ENCODE measurements around the gene CIZ1. TPM values are rescaled to one million over a fixed set of nuclear protein-coding genes. Genes with fewer than 3 reads are reported as not detected.

CIZ1 gene
- total and polyA plus RNA-seq, 11 donors, result 42.6 to 101 (median 73.8) TPM

DNA sequence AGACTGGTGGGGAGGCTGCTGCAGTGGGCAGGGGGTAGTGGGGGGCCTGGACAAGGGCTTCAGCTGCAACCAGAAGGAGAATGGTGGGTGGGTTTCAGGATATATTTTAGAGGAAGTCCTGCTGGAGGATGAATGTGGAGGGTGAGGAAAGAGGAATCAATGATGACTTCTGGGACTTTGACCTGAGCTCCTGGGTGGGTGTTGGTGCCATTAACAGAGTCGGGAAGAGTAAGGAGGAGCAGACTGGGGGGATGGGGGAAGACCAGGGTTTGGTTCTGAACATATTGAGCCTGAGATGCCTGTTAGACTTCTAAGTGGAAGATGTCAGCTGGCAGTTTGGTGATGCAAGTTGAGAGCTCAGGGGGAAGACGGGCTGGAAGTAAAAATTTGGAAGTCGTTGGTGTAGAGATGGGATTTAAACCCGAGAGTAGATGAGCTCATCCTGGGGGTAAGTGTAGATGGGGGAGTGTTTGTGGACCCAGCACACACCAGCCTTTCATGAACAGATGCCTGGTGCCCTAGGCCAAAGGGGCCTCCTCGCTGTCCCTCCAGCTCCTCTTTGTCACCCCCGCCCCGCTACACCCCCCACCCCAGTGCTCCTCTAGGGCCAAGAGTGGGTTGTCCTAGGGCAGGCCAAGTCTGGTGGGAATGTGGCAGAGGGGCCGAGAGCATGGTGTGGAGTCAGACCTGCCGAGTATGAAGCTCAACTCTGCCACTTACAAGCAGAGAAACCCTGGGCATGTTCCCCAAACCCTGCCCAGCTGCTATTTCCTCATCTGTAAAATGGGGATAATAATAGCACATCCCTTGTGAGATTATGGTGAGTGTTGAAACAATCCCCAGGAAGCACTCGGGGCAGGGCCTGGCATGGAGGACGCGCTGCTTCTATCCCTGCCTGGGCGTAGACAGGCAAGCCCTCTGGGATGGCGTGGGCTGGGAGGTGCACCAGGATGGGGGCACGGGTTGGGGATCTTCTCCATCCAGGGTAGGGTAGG lies 15.8 kb upstream of the CIZ1 start:
- no peaks in the 10 kb centered on the region for H3K9me3 ChIP-seq
- ATAC-seq (no peak), DNase-seq (no peak)
- no peak overlapping the region for H3K27ac ChIP-seq
- peaks cover 0 to 14% (median 6%) of the 10 kb centered on the region in 9 donors for H3K27me3 ChIP-seq
- no peak overlapping the region for H3K4me3 ChIP-seq
- WGBS, 4 donors, result 72 to 75% (median 74%) methylated on average over 13 to 15 of the region's 15 CpGs
- H3K36me3 ChIP-seq, result no peaks in the 10 kb centered on the region
- intact Hi-C loops (cut with DNase I), result loop anchor here in 2 of 10 donors (10.0 kb wide), 2 partner anchors 48 to 138 kb away; partner anchors contain the start of gene SLC27A4 (in 1 of the 2)
- TF ChIP-seq CTCF (IDR thresholded peaks at IDR 0.05) (no peak), POLR2A (IDR thresholded peaks at IDR 0.05) (no peak)
- peaks cover 0 to 19% (median 8%) of the 10 kb centered on the region in 12 donors for H3K4me1 ChIP-seq

DNA sequence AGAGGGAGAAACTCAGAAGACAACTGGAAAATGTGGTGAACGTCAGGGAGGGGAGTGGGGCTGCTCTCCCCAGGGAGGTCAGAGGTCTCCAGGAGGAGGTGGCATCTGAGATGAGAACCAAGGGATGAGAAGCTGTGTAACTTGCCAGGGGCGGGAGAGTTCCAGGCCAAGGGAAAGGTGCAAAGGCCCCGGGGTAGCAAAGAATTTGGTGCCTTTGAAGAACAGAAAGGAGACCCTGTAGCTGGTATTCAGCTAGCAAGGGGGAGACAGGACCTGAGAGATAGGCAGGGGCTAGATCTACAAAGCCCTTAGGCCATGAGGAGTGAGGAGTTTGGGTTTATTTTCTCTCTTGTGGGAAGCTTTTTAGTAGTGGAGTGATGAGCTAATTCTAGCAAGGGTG lies 15.1 kb upstream of the CIZ1 start:
- Histone ChIP-seq H3K4me1 (peaks cover 0 to 19% (median 8%) of the 10 kb centered on the region in 12 donors), H3K4me3 (no peak overlapping the region), H3K9me3 (no peaks in the 10 kb centered on the region), H3K27me3 (peaks cover 0 to 14% (median 6%) of the 10 kb centered on the region in 9 donors), H3K36me3 (no peaks in the 10 kb centered on the region), H3K27ac (no peak overlapping the region)
- ATAC-seq, result no peak
- intact Hi-C loops (cut with DNase I), result loop anchor here in 2 of 10 donors (10.0 kb wide), 2 partner anchors 48 to 138 kb away; partner anchors contain the start of gene SLC27A4 (in 1 of the 2)
- 82 to 89% (median 84%) methylated on average over 3 of the region's 3 CpGs for WGBS, 4 donors
- no peak for DNase-seq
- TF ChIP-seq CTCF (IDR thresholded peaks at IDR 0.05), result no peak
- TF ChIP-seq POLR2A (IDR thresholded peaks at IDR 0.05), result no peak

- H3K4me3 ChIP-seq, result peak overlapping the region in 1 of 12 donors; percentile 79
- peaks cover 0 to 19% (median 8%) of the 10 kb centered on the region in 12 donors for H3K4me1 ChIP-seq
- DNase-seq (no peak), ATAC-seq (no peak)
- no peaks in the 10 kb centered on the region for H3K9me3 ChIP-seq
- H3K27ac ChIP-seq, result no peak overlapping the region
- intact Hi-C loops (cut with DNase I), result loop anchor here in 2 of 10 donors (10.0 kb wide), 2 partner anchors 49 to 139 kb away; partner anchors contain the start of gene SLC27A4 (in 1 of the 2)
- TF ChIP-seq POLR2A (IDR thresholded peaks at IDR 0.05) (no peak), CTCF (IDR thresholded peaks at IDR 0.05) (no peak)
- no peaks in the 10 kb centered on the region for H3K36me3 ChIP-seq
- H3K27me3 ChIP-seq, result peaks cover 0 to 14% (median 6%) of the 10 kb centered on the region in 9 donors
- WGBS, 4 donors, result 81 to 86% (median 83%) methylated on average over 11 to 16 of the region's 16 CpGs
Measured at GRCh38 chr9:128205296-128205944, 14.0 kb upstream of the CIZ1 start.

All from heart left ventricle (tissue), 16 donors.